NT2/D1 (cell line): ENCODE measurements around the gene YJEFN3.

Experiments used
- SUZ12 ChIP-seq: IDR thresholded peaks from 2 replicates; pipeline ENCODE4 v1.6.1; 2011; ENCODE audit not compliant: insufficient read length, insufficient read depth; ENCODE audit errors: extremely low read depth
- YY1 ChIP-seq: IDR thresholded peaks from 2 replicates; pipeline ENCODE4 v1.6.1; 2011; ENCODE audit not compliant: insufficient read length, insufficient read depth

DNA sequence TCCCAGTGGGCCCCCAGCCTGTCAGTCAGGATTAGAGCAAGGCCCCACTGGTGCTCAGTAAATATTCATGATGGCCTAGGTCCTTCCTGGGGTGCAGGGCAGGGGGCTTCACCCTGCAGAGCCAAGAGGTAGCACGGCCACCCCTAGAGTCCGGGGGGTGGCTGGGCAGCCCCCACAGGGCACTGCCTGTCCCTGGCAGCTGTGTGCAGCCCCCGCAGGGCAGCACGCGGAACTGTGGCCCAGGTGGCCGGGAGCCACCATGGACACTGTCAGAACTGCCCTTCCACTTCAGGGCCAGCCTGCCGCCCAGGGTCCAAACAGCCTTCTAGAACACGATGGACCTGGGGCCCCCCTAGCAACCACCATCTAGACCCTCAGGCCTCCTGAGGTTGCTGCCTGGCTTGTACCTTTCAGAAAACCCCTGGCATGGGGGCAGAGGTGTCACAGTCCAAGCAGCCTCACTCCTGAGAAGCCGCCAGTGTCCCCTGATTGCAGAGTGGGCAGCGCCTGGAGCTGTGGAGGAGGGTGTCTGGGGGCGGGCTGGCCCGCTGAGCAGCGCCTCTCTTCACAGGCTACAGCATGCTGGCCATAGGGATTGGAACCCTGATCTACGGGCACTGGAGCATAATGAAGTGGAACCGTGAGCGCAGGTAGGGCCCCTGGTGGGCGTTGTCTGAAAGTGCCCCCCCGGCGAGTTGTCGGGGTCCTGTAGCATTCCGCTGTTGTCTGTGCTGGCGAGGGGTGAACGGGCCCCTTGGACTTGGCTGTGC, 2.9 kb upstream of the YJEFN3 start:
- TF ChIP-seq YY1 (no peak), SUZ12 (no peak)
